Non-pigmented ciliary epithelial cell (primary cell): Measurements from ENCODE around the gene PTN.
"Not testable (repeated sequence)": the region's sequence is repeated elsewhere in the genome, so short reads cannot be mapped to it uniquely, and the experiment has no call there.

Experiments used
- DNase-seq: peaks from one replicate; pipeline ENCODE4 v3.0.0-alpha.2; 2010; ENCODE audit warnings: low read depth

Gene PTN

DNA sequence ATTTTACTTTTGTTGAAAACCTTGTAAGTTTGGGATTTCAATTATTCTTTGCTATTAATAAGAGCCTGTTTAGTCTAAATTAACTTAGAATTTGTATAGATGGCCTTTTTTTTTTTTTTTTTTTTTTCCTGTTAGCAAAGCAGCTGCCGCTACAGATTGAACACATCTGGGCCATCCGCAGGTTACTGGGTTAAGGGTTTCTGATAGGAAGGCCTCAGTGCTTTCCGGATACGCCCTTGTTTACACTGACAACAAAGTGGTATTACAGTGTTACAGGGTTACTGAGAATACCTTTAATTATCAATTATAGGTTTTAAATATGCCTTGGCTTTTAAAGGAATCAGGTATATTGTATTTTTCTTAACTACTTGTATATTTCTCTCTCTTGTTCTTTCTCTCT, 76.8 kb downstream of the PTN start:
- no peak for DNase-seq

DNA sequence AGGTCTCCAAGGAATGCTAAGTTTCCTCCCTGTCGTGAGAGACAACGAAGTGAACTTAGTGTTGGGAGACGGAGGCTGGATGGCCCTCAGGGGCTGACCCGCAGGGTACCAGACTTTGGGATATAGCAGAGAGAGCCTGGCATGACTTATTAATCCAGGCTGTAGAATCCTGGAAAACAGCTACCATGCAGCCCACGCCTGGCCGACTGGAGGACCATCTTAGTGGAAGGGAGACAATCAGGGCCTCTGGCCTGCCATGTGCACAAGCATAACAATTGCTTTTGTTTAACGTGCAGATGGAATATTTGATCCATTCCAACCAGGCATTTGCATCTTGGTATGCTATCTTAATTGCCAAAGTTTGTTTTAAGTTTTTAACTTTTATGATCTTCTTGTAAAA, 78.1 kb downstream of the PTN start:
- not testable (repeated sequence) for DNase-seq

DNA sequence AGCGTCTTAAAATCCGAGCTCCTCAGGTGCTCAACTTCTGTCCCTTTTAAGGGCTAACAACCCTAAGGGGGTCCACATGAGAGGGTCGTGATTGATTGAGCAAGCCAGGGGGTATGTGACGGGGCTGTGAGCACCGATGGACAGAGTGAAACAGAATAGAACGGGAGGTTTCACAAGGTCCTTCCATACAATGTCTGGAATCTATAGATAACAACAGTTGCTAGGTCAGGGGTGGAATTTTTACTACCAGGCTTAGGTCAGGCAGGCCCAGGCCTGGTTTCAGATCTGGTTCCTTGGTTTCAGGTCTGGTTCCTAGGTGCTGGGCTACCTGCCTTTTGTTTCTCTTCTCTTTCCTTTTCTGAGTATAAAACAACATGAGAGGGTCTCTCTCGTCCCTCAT, 80.9 kb downstream of the PTN start:
- DNase-seq: no peak

DNA sequence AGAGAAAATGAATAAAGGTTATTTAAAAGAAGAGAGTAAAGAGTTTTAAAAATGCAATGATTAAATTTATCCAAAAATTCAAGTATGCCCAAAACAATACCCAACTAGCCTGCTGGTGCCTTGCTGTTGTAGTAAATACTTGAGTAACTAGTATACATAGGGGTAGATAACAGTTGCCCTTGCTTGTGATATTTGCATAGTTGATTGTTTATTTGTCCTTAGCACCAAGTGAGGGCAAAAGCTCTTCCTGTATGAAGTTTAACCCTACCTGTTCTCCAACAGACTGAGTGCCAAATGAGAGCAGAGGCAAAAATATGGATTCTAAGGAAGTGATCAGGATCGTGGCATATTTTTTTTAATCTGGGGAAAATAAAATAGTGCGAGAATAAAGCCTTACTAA, 85.0 kb downstream of the PTN start:
- no peak for DNase-seq

DNA sequence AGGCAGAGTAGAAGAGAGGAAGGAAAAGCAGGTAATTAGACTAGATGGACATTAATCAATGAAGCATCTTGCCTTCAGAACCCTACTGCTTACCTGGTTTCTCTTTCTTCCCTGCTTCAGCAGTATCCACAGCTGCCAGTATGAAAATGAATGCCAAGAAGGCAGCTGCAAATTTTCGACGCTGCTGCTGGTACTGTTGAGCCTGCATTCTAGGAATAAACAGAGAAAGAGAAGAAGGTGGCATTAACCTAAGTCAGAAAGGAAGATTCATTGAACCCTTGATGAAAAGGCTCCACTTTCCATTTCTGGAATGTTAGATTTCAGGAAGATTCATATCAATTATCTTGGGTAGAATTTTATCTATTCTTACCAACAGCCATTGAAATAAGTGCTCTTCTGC, 88.8 kb downstream of the PTN start:
- DNase-seq: no peak

DNA sequence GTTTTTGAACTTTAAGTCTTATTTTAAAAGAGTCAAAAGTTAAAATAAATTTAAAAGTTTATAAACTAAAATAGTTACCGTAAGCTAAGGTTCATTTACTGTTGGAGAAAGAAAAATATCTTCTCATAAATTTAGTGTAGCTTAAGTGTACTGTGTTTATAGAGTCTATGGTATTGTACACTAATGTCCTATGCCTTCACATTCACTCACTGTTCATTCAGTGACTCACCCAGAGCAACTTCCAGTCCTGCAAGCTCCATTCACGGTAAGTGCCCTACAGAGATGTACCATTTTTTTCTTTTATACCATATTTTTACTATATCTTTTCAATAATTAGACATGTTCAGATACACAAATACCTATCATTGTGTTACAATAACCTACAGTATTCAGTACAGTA, 97.6 kb downstream of the PTN start:
- no peak for DNase-seq

DNA sequence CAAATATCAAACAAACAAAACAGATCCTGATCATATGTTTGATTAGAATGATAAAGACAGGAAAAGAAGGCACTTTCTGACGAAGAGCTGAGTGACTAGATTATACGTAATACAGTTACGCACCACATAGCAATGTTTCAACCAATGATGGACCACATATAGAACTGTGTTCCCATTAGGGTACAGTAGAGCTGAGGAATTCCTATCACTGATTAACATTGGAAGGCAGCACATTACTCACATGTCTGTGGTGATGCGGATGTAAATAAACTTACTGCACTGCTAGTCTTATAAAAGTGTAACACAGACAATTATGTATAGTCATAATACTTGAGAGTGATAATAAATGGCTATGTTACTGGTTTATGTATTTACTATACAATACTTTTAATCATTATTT, 98.3 kb downstream of the PTN start:
- DNase-seq: no peak

DNA sequence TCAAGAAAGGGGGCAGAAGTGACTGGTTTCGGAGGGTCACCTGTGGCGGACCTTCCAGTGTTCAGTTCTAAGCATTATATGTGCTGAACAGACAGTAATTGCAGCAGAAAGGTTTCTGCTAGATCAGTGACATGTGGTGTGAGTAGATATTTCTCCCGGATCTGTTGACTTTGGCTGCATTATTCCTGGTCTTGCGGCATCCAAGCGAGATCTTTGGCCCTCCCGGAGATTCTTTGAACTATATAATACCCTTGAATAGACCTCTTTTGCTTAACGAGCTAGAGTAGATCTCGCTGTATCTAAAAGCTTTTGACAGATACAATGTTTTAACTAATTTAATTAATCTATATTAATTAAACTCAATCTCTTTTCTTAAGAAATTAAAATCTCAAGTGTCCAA, 99.8 kb downstream of the PTN start:
- DNase-seq: no peak

DNA sequence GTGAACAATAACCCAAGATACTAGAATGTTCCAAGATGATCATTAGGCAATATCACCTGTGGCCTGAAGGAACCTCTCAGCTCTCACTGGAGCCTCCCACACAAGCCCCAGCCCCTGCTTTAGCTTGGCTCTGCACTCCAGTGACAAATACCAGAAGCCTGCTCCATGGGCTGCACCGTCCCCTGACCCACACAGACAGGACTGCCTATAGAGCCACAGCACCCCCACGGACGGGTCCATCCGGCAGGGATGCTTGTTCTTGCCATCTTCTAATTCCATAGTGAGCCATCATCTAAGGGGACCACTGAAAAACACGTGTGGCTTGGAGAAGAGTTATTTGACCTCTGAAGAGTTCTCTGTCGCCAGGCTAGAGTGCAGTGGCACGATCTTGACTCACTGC, 100.9 kb downstream of the PTN start:
- no peak for DNase-seq

DNA sequence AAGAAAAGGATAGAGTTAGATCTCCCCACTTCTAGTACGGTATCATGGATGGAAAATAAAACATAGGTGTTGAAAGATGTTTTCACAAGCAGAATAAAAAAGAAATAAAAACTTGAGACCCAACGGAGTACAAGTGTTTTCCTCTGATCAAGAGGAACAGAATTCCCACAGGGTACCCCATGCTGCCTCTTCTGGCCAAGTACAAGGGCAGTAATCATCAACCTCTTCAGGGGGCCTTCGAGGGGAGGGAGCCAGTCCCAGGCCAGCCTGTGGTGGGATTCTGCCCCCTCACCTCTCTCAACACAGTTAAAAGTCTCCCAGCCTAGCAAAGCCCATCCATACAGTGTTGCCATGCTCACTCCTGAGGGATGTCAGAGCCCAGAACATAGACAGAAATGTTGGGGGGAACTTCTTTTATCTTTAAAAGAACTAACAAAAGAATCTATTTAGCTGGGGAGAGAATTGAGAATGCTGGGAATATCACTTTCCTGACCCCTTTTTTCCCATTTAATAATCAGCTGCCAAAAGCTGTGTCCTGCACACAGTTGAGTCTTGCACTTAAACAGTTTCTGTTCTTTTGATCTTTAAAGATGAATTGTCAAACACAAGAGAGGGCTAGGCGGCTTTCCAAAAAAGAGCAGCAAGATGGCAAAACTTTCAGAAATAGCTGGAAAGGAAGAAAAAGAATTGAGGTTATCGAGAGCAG, 101.7 kb downstream of the PTN start:
- no peak for DNase-seq

DNA sequence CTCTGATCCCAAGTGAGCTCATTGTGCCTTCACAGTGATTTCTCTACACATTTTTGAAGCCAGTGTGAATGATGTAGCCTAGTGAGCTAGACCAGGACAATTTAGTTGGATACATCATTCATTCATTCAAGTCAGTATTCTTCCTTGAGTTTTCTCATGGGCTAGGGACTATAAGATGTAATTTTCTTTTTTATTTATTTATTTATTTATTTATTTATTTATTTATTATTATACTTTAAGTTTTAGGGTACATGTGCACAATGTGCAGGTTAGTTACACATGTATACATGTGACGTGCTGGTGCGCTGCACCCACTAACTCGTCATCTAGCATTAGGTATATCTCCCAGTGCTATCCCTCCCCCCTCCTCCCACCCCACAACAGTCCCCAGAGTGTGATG, 104.3 kb downstream of the PTN start:
- DNase-seq: not testable (repeated sequence)

DNA sequence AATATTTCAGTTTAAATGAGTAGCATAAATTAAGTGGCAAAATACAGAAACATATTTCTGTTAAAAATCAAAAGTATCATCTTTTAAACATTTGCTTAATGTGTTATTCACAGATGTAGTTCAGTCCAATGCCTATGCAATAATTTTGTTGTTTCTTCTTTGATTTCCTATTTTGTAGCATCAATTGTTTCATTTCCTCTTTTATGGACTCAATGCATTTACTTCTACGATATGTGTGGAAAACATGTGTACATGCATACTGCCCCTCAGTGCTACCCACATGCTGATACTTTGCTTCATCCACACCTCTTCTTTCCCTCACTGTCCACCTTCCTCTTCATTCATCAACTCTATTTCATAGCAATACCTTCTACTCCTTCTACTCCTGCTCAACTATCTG, 108.1 kb downstream of the PTN start:
- no peak for DNase-seq

DNA sequence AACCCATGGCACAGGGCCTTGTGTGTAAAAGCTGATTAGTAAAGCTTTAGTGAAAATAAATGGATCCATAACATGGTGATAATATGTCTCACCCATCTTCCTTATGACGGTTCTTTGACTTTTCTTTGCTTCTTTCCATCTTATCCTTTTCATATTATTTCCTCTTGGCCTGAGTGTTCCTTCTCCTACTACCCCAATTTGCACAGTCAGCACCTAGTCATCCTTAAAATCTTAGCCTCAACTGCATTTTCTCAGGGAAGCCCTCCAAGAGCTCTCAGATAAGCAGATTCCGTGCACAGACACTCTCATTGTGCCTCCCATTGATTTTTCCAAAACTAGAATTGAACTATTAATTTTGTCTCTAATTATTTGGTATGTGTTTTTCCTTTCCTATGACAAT, 112.4 kb downstream of the PTN start:
- DNase-seq: no peak

DNA sequence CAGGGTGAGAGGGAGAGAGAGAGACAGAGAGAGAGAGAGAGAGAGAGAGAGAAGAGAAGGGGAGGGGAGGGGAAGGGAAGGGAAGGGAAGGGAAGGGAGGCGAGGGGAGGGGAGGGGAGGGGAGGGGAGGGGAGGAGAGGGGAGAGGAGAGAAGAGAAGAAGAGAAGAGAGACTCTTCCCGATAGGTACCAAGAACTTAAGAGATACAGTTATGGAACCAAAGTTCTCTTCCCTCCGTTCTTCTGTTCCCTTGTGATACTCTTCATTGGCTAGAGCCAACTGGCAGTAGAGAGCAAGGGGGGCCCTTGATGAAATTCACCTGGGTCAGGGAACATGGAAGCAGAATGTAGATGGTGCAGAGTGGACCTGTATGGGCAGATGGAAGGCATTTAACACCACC, 122.1 kb downstream of the PTN start:
- no peak for DNase-seq

DNA sequence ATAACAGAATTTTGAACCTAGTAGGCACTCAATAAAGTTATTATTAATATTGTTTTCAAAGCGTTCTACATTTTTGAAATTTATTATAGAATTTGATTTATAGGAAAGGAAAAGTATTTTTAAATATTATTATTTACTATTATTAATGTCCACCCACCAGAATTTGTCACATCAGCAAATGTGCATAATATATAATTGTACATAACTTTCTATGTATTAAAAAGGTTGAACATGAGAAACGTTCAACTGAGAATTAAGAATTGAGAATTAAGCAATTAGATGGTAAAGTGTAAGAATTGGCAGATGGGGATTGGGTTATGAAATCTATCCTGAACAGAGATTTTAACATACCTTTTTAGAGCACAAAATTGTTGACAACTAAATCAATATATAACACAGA, 129.8 kb downstream of the PTN start:
- no peak for DNase-seq

DNA sequence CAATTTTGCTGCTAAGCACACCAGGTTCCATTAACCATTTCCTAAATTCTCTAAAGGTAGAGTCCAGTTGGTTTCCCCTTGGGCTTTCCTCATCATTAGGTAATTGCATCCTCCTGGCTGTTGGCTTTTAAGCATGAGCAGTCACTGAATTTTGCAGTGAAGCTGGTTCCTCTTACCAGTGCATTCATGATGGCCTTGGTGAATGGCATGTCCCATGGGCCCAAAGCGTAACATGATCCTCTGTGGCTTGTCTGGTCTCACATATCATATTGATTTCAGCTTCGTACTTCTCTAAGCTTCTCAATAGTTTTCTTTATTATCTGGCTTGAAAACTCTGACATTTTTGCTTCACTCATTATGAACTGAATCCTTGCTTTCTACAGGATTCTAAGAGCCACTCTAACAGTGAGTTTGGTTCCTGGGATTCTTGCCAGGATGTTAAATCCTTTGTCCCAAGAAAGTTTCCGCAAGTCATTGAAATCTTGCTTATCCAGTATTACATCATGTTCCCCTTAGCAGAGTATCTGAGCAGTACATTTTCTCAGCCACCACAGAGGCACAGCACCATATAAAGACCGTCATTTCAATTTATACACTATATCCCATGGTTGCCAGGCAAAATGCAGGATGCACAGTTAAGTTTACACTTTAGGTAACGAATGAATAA, 134.2 kb downstream of the PTN start:
- no peak for DNase-seq

DNA sequence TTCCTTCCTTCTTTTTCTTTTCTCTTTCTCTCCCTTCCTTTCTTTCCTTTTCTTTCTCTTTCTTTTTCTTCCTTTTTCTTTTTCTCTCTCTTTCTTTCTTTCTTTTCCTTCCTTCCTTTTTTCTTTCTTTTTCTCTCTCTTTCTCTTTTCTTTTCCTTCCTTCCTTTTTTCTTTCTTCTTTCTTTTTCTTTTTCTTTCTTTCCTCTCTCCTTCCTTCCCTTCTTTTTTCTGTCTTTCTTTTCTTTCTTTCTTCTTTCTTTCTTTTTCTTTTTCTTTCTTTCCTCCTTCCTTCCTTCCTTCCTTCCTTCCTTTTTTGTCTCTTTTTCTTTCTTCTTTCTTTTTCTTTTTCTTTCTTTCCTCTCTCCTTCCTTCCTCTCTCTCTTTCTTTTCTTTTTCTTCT, 136.8 kb downstream of the PTN start:
- no peak for DNase-seq

DNA sequence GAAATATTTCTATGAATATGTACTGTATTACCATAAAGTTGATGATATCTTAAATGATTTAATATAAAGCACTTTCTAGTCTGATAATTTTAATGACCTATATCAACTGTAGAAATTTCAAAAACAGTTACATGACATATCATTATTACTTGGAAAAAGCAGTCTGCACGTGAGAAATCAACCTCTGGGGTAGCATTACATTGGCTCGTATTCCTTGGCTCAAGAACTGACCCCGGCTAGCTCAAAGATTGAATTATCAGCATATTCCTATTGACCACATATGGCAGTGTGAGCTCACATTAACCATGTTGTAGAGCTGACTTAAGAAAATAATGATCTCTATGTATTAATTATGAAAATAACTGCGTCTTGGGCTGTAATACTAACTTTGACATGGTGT, 139.3 kb downstream of the PTN start:
- no peak for DNase-seq

DNA sequence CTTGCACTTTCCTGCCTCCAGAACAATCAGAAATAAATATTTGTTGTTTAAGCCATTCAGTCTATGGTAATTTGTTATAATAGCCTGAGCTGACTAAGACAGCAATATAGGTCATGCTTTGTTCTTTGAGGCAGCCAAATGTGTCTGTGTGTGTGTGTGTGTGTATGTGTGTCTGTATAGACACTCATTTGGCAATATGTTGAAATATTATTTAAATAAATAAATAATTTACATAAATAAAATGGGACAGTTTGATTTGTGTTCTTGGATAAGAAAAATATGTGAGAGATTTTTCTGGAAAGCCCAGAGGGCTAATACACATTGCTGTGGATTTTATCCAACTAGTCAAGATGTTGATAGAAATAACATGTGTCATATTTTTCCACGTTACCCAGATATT, 140.2 kb downstream of the PTN start:
- DNase-seq: no peak

DNA sequence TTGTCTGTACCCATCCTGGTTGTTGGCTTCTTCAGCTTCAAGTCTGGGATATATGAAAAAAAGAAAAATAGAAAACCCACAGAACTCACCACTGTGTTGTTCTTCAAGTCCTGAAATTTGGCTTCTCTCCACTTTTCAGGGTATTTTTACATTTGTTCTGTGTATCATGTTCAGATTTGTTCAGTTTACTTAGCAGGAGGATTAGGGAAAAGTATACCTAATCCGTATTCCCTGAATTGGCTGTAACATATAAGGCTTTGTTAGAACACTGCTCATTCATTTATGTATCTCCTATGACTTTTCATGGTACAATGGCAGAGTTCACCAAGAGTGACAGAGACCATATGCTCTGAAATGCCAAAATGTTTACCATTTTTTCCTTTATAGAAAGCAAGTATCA, 146.9 kb downstream of the PTN start:
- DNase-seq: no peak

DNA sequence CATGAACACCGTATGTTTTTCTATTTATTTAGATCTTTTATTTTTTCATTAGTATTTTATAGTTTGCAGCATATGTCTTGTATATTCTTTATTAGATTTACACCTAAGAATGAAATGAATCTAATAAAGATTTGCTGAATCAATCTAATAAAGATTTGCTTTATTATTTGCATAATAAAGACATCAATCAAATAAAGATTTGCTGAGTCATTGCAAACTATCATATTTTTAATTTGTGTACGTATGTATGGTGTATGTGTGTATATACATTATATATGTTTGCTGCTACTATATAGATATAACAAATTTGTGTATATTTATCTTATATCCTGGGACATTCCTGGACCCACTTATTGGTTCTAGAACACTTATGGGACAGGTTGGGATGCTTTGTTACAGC, 147.5 kb downstream of the PTN start:
- DNase-seq: no peak

DNA sequence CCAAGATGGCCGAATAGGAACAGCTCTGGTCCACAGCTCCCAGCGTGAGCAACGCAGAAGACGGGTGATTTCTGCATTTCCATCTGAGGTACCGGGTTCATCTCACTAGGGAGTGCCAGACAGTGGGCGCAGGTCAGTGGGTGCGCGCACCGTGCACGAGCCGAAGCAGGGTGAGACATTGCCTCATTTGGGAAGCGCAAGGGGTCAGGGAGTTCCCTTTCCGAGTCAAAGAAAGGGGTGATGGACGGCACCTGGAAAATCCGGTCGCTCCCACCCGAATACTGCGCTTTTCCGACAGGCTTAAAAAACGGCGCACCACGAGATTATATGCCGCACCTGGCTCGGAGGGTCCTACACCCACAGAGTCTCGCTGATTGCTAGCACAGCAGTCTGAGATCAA, 161.9 kb downstream of the PTN start:
- not testable (repeated sequence) for DNase-seq
